Neural cell (in vitro differentiated cells): ENCODE data around the gene SLC34A3.

Experiments used
- CTCF ChIP-seq: fragments of 450-650 bp; IDR thresholded peaks from 2 replicates; pipeline ENCODE4 v1.5.1; 2014; ENCODE audit warnings: antibody characterized with exemption, mild to moderate bottlenecking, moderate library complexity; ENCODE audit not compliant: poor library complexity, severe bottlenecking
- EP300 ChIP-seq: fragments of 450-650 bp; conservative IDR thresholded peaks from 2 replicates; pipeline ENCODE4 v1.6.1; 2014; ENCODE audit warnings: antibody characterized with exemption, mild to moderate bottlenecking, moderate library complexity; ENCODE audit not compliant: poor library complexity, severe bottlenecking
- EZH2 ChIP-seq: fragments of 200-600, 300-800 bp; shearing (Covaris generic), sonication (generic); IDR thresholded peaks from 2 replicates; pipeline ENCODE4 v1.6.1; 2014; ENCODE audit warnings: antibody characterized with exemption, low read length, borderline replicate concordance, mild to moderate bottlenecking; ENCODE audit not compliant: insufficient read depth, poor library complexity, severe bottlenecking
- MXI1 ChIP-seq: fragments of 450-650 bp; conservative IDR thresholded peaks from 2 replicates; pipeline ENCODE4 v1.6.1; 2014; ENCODE audit warnings: antibody characterized with exemption, mild to moderate bottlenecking; ENCODE audit not compliant: poor library complexity, severe bottlenecking
- REST ChIP-seq: IDR thresholded peaks from 2 replicates; pipeline ENCODE4 v1.6.1; 2012; ENCODE audit warnings: borderline replicate concordance

- TF ChIP-seq EP300, result no peak
- no peak for TF ChIP-seq CTCF
- no peak for TF ChIP-seq EZH2
- TF ChIP-seq MXI1, result no peak
- no peak for TF ChIP-seq REST
Observed at GRCh38 chr9:137225699-137226331, 4.9 kb upstream of the SLC34A3 start.
